GM23338 (cell line): ENCODE measurements around the gene KLHDC9. TPM values are rescaled to one million over a fixed set of nuclear protein-coding genes. Genes with fewer than 3 reads are reported as not detected.

Source experiments
- ATAC-seq: fragments of 200-7000 bp; cut with Tn5 transposase; 3 replicates; pipeline ENCODE4 v1.9.1; 2020
- DNase-seq: peaks from one replicate; pipeline ENCODE4 v3.0.0-alpha.2; 2015; ENCODE audit warnings: low spot score
- H2AFZ ChIP-seq: fragments of 200-600 bp; sonication (generic); 2 replicates; pipeline ENCODE4 v1.8.0; 2016; ENCODE audit warnings: antibody characterized with exemption, mild to moderate bottlenecking, moderate library complexity
- H3F3A ChIP-seq: fragments of 200-600 bp; sonication (generic); replicated peaks from 2 replicates; pipeline ENCODE4 v1.8.0; 2017; ENCODE audit warnings: antibody characterized with exemption, mixed run types, low read depth
- H3K27ac ChIP-seq: fragments of 200-600 bp; sonication (generic); 2 replicates; pipeline ENCODE4 v1.6.1; 2016; ENCODE audit warnings: low read depth
- H3K27me3 ChIP-seq: fragments of 200-600 bp; sonication (generic); 2 replicates; pipeline ENCODE4 v1.8.0; 2016; ENCODE audit warnings: mild to moderate bottlenecking, mixed run types, moderate library complexity; ENCODE audit not compliant: insufficient read depth
- H3K36me3 ChIP-seq: fragments of 200-600 bp; sonication (generic); 2 replicates; pipeline ENCODE4 v1.8.0; 2016; ENCODE audit warnings: mild to moderate bottlenecking; ENCODE audit not compliant: insufficient read depth
- H3K4me1 ChIP-seq: fragments of 200-600 bp; sonication (generic); 2 replicates; pipeline ENCODE4 v1.8.0; 2016; ENCODE audit warnings: mild to moderate bottlenecking, moderate library complexity; ENCODE audit not compliant: insufficient read depth
- H3K4me2 ChIP-seq: fragments of 200-600 bp; sonication (generic); 2 replicates; pipeline ENCODE4 v1.7.1; 2017; ENCODE audit warnings: mixed run types
- H3K4me3 ChIP-seq: fragments of 200-600 bp; sonication (generic); 2 replicates; pipeline ENCODE4 v1.6.1; 2016; ENCODE audit warnings: mixed run types
- H3K79me2 ChIP-seq: fragments of 200-600 bp; sonication (generic); replicated peaks from 2 replicates; pipeline ENCODE4 v1.8.0; 2017; ENCODE audit warnings: mild to moderate bottlenecking; ENCODE audit not compliant: insufficient read depth
- H3K9me2 ChIP-seq: fragments of 200-600 bp; sonication (generic); 2 replicates; pipeline ENCODE4 v1.8.0; 2017; ENCODE audit not compliant: insufficient read depth
- H4K20me1 ChIP-seq: fragments of 200-600 bp; sonication (generic); replicated peaks from 2 replicates; pipeline ENCODE4 v1.8.0; 2017; ENCODE audit warnings: mild to moderate bottlenecking; ENCODE audit not compliant: insufficient read depth
- H3K27ac Mint-ChIP-seq: 2 replicates; pipeline ENCODE4 v1.8.0; 2020; ENCODE audit warnings: inconsistent platforms, mild to moderate bottlenecking, moderate library complexity, mixed read lengths
- H3K27me3 Mint-ChIP-seq: 3 replicates; pipeline ENCODE4 v1.8.0; 2022; ENCODE audit warnings: low read depth, mild to moderate bottlenecking, moderate library complexity, mixed read lengths, inconsistent platforms; ENCODE audit not compliant: insufficient read depth, poor library complexity
- H3K36me3 Mint-ChIP-seq: 3 replicates; pipeline ENCODE4 v1.8.0; 2021; ENCODE audit warnings: low read depth, mild to moderate bottlenecking, inconsistent platforms, moderate library complexity, mixed read lengths
- H3K4me1 Mint-ChIP-seq: 3 replicates; pipeline ENCODE4 v1.8.0; 2020; ENCODE audit warnings: mild to moderate bottlenecking, inconsistent platforms, mixed read lengths
- H3K4me3 Mint-ChIP-seq: 3 replicates; pipeline ENCODE4 v1.8.0; 2021; ENCODE audit warnings: moderate library complexity, mild to moderate bottlenecking, inconsistent platforms, mixed read lengths
- H3K9me3 Mint-ChIP-seq: 3 replicates; pipeline ENCODE4 v1.8.0; 2020; ENCODE audit warnings: moderate library complexity, mild to moderate bottlenecking, inconsistent platforms, mixed read lengths
- CREB1 ChIP-seq: fragments of 250-450 bp; sonication (Bioruptor Pico); IDR thresholded peaks from 2 replicates; pipeline ENCODE4 v1.5.0; 2020; ENCODE audit warnings: low read depth, mild to moderate bottlenecking, moderate library complexity
- EZH2 ChIP-seq: fragments of 200-600 bp; sonication (generic); IDR thresholded peaks from one replicate; pipeline ENCODE4 v1.8.0; 2017; ENCODE audit warnings: antibody characterized with exemption, mild to moderate bottlenecking, low read depth; ENCODE audit not compliant: unreplicated experiment
- JUNB ChIP-seq: IDR thresholded peaks from one replicate; pipeline ENCODE4 v1.6.1; 2016; ENCODE audit warnings: antibody characterized with exemption; ENCODE audit not compliant: unreplicated experiment
- NANOG ChIP-seq: IDR thresholded peaks from 2 replicates; pipeline ENCODE4 v1.6.1; 2016; ENCODE audit warnings: antibody characterized with exemption, borderline replicate concordance
- POLR2AphosphoS5 ChIP-seq: IDR thresholded peaks from 2 replicates; pipeline ENCODE4 v1.6.1; 2016; ENCODE audit warnings: antibody characterized with exemption, low read depth
- STAT1 ChIP-seq: IDR thresholded peaks from one replicate; pipeline ENCODE4 v1.6.1; 2016; ENCODE audit warnings: antibody characterized with exemption; ENCODE audit not compliant: unreplicated experiment
- ZNF114 ChIP-seq: fragments of 250-450 bp; sonication (Bioruptor Pico); IDR thresholded peaks from 2 replicates; pipeline ENCODE4 v1.5.0; 2020; ENCODE audit warnings: mild to moderate bottlenecking, moderate library complexity
- ZNF331 ChIP-seq: fragments of 250-450 bp; sonication (Bioruptor Pico); IDR thresholded peaks from 2 replicates; pipeline ENCODE4 v1.5.0; 2020; ENCODE audit warnings: low read depth, mild to moderate bottlenecking, moderate library complexity
- polyA plus RNA-seq: library from polyadenylated mRNA; unstranded; fragments of >200 nt; fragmentation: Nextera tagmentation; extraction: Ambion mirVana; gene quantifications from 2 replicates; pipeline ENCODE4 v1.2.1, GENCODE V29; 2016
- total RNA-seq: library from RNA; depleted of rRNA; stranded (reverse); fragments of >200 nt; shearing (Covaris generic); gene quantifications from 2 replicates; pipeline ENCODE4 v1.2.3, GENCODE V29; 2014
- TF ChIP-seq, protein P1 (sequence below): fragments of 250-450 bp; sonication (Bioruptor Pico); IDR thresholded peaks from 2 replicates; pipeline ENCODE4 v1.5.0; 2020; ENCODE audit warnings: mild to moderate bottlenecking, moderate library complexity

Gene KLHDC9
- total and polyA plus RNA-seq, 2 experiments from 2014 or later, result 5.6 to 6.6 TPM

- TF ChIP-seq, protein P1, sequence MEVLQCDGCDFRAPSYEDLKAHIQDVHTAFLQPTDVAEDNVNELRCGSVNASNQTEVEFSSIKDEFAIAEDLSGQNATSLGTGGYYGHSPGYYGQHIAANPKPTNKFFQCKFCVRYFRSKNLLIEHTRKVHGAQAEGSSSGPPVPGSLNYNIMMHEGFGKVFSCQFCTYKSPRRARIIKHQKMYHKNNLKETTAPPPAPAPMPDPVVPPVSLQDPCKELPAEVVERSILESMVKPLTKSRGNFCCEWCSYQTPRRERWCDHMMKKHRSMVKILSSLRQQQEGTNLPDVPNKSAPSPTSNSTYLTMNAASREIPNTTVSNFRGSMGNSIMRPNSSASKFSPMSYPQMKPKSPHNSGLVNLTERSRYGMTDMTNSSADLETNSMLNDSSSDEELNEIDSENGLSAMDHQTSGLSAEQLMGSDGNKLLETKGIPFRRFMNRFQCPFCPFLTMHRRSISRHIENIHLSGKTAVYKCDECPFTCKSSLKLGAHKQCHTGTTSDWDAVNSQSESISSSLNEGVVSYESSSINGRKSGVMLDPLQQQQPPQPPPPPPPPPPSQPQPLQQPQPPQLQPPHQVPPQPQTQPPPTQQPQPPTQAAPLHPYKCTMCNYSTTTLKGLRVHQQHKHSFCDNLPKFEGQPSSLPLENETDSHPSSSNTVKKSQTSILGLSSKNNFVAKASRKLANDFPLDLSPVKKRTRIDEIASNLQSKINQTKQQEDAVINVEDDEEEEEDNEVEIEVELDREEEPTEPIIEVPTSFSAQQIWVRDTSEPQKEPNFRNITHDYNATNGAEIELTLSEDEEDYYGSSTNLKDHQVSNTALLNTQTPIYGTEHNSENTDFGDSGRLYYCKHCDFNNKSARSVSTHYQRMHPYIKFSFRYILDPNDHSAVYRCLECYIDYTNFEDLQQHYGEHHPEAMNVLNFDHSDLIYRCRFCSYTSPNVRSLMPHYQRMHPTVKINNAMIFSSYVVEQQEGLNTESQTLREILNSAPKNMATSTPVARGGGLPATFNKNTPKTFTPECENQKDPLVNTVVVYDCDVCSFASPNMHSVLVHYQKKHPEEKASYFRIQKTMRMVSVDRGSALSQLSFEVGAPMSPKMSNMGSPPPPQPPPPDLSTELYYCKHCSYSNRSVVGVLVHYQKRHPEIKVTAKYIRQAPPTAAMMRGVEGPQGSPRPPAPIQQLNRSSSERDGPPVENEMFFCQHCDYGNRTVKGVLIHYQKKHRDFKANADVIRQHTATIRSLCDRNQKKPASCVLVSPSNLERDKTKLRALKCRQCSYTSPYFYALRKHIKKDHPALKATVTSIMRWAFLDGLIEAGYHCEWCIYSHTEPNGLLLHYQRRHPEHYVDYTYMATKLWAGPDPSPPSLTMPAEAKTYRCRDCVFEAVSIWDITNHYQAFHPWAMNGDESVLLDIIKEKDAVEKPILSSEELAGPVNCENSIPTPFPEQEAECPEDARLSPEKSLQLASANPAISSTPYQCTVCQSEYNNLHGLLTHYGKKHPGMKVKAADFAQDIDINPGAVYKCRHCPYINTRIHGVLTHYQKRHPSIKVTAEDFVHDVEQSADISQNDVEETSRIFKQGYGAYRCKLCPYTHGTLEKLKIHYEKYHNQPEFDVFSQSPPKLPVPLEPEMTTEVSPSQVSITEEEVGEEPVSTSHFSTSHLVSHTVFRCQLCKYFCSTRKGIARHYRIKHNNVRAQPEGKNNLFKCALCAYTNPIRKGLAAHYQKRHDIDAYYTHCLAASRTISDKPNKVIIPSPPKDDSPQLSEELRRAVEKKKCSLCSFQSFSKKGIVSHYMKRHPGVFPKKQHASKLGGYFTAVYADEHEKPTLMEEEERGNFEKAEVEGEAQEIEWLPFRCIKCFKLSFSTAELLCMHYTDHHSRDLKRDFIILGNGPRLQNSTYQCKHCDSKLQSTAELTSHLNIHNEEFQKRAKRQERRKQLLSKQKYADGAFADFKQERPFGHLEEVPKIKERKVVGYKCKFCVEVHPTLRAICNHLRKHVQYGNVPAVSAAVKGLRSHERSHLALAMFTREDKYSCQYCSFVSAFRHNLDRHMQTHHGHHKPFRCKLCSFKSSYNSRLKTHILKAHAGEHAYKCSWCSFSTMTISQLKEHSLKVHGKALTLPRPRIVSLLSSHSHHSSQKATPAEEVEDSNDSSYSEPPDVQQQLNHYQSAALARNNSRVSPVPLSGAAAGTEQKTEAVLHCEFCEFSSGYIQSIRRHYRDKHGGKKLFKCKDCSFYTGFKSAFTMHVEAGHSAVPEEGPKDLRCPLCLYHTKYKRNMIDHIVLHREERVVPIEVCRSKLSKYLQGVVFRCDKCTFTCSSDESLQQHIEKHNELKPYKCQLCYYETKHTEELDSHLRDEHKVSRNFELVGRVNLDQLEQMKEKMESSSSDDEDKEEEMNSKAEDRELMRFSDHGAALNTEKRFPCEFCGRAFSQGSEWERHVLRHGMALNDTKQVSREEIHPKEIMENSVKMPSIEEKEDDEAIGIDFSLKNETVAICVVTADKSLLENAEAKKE (CRISPR knock-in tag), result no peak
- TF ChIP-seq ZNF114, result no peak
- no peak for TF ChIP-seq ZNF331
- no peak for TF ChIP-seq CREB1
- TF ChIP-seq JUNB, result no peak
- TF ChIP-seq EZH2, result no peak
- no peak for TF ChIP-seq POLR2AphosphoS5
- no peak for TF ChIP-seq NANOG
Measured at GRCh38 chr1:161106431-161106830, 8.3 kb downstream of the KLHDC9 start (continued).

- H3K27me3 Mint-ChIP-seq, result no peaks in the 10 kb centered on the region
- H3K79me2 ChIP-seq, result peaks cover 94% of the 10 kb centered on the region
- H3K4me3 Mint-ChIP-seq, result no peak overlapping the region
- no peak overlapping the region for H3K27ac Mint-ChIP-seq
- H3K4me1 ChIP-seq, result peaks cover under 1% of the 10 kb centered on the region; the same call in 1 of the 2 replicates
- no peaks in the 10 kb centered on the region for H3K9me3 Mint-ChIP-seq
- H3K4me2 ChIP-seq, result no peak overlapping the region
- no peaks in the 10 kb centered on the region; the same call in 2 of the 3 replicates for H3K4me1 Mint-ChIP-seq
- peaks cover 4% of the 10 kb centered on the region; the same call in 1 of the 3 replicates for H3K36me3 Mint-ChIP-seq
- no peak overlapping the region for H2AFZ ChIP-seq
- H3K27ac ChIP-seq, result no peak overlapping the region
- no peak for DNase-seq
- ATAC-seq, result no peak
- no peak overlapping the region for H3K4me3 ChIP-seq
- H3K27me3 ChIP-seq, result no peaks in the 10 kb centered on the region
- H3K9me2 ChIP-seq, result no peaks in the 10 kb centered on the region
- peaks cover 45% of the 10 kb centered on the region for H4K20me1 ChIP-seq
- H3F3A ChIP-seq, result 0 out of 2 replicates have a peak, but pooled peaks cover 8% of the 10 kb centered on the region
- no peaks in the 10 kb centered on the region; the same call in 1 of the 2 replicates for H3K36me3 ChIP-seq
- no peak for TF ChIP-seq EZH2
- no peak for TF ChIP-seq ZNF114
- no peak for TF ChIP-seq STAT1
- TF ChIP-seq NANOG, result no peak
- TF ChIP-seq ZNF331, result no peak
- TF ChIP-seq POLR2AphosphoS5, result no peak
- TF ChIP-seq, protein P1 (CRISPR knock-in tag), result no peak
- TF ChIP-seq CREB1, result no peak
Measured at GRCh38 chr1:161111117-161111516, 13.0 kb downstream of the KLHDC9 start.
